Measurements from ENCODE around the gene LGR6.

DNA sequence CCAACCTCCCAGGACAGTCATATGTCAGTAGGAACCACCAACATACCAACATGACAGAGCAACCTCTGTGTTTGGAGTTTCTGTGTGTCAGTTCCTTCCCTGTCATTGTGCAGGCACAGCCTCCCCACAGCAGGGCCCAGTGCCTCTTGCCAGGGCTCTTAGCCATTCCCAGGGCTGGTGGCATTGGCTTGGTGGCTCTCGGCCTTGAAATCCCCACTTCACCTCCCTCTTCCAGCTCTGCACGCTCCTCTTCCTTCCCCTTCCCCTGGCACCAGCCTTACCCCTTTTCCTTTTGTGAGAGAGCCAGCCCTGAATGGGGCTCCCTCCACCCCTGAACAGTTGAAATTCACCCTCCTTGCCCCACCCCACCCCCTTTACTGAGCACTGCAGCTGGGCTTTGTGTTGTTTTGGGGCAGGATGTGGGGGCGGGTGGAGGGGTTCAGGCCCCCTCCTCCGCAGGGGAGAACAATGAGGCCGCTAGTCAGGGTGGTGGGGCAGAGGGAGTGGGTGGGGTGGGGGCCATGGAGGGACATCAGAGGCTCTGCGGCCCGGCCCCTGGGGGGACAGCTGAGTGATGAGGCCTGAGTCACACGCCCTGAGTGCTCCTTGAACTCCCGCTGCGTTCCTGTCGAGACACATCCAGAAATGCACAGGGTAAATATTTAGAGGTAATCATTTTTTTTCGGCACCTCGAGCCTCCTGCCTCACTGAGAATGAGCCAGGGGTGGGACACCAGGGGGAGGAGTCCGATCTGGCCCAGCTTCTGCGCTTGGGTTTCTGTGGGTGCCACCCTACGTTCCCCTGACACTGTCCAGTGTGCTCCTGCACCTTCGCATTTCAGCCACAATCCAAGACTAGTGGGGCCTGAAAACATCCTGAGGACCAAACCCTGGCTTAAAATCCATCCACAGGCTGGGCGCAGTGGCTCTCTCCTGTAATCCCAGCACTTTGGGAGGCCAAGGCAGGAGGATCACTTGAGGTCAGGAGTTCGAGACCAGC lies 28.6 kb downstream of the LGR6 start:
- no peak for TF ChIP-seq CTCF (IDR thresholded peaks at IDR 0.05)
- TF ChIP-seq POLR2A (IDR thresholded peaks at IDR 0.05), result no peak

All from right lobe of liver (tissue), 4 donors.